AG10803 (cell line): Measurements from ENCODE around the gene FHIP1B.

Source experiments
- DNase-seq: peaks from one replicate; pipeline ENCODE4 v3.0.0; 2010; ENCODE audit warnings: low read depth
- H3K4me3 ChIP-seq: 2 replicates; pipeline ENCODE4 v1.5.1; 2011; ENCODE audit warnings: mild to moderate bottlenecking, low read length, control low read depth
- CTCF ChIP-seq: conservative IDR thresholded peaks from 2 replicates; pipeline ENCODE4 v1.5.1; 2011; ENCODE audit warnings: mild to moderate bottlenecking, low read length, control low read depth, inconsistent platforms

Gene FHIP1B

GRCh38 chr11:6216501-6216900 is 17.9 kb downstream of the FHIP1B start:
- no peak for TF ChIP-seq CTCF
- H3K4me3 ChIP-seq: no peak overlapping the region
- DNase-seq: no peak

GRCh38 chr11:6214530-6214929 is 19.9 kb downstream of the FHIP1B start:
- no peak for TF ChIP-seq CTCF
- H3K4me3 ChIP-seq: no peak overlapping the region
- no peak for DNase-seq

GRCh38 chr11:6210274-6210955 is 24.0 kb downstream of the FHIP1B start:
- DNase-seq: peak; percentile 59
- H3K4me3 ChIP-seq: no peak overlapping the region
- TF ChIP-seq CTCF: no peak

- no peak for DNase-seq
- no peak overlapping the region for H3K4me3 ChIP-seq
- no peak for TF ChIP-seq CTCF
Observed at GRCh38 chr11:6209801-6210200, 24.6 kb downstream of the FHIP1B start.

GRCh38 chr11:6206456-6207180 is 27.8 kb downstream of the FHIP1B start:
- DNase-seq: peak; percentile 52
- no peak overlapping the region for H3K4me3 ChIP-seq
- TF ChIP-seq CTCF: no peak

- TF ChIP-seq CTCF: no peak
- H3K4me3 ChIP-seq: no peak within 1 kb of the TSS
- no peak for DNase-seq
Observed at GRCh38 chr11:6205366-6205765, 29.1 kb downstream of the FHIP1B start, which contains the start of gene C11orf42. Gene C11orf42 (plus strand): TSS chr11:6205557. CDS start chr11:6205616, 59 bp downstream.

GRCh38 chr11:6204706-6205105 is 29.7 kb downstream of the FHIP1B start:
- DNase-seq: no peak
- TF ChIP-seq CTCF: no peak
- H3K4me3 ChIP-seq: no peak overlapping the region
